Effector memory CD4-positive, alpha-beta T cell (primary cell): ENCODE data around the gene DLX1.

Experiments used
- DNase-seq, 3 donors: peaks; one replicate each; pipeline ENCODE4 v3.0.0-alpha.2; 2020
- H3K27ac ChIP-seq: 2 replicates; pipeline ENCODE4 v1.7.0; 2013; ENCODE audit warnings: mild to moderate bottlenecking, low read length, moderate library complexity; ENCODE audit not compliant: insufficient read depth, poor library complexity, severe bottlenecking
- H3K27me3 ChIP-seq: replicated peaks from 2 replicates; pipeline ENCODE4 v1.7.0; 2013; ENCODE audit warnings: mild to moderate bottlenecking, low read length; ENCODE audit not compliant: insufficient read depth, control insufficient read depth, poor library complexity, severe bottlenecking
- H3K36me3 ChIP-seq: 2 replicates; pipeline ENCODE4 v1.7.0; 2013; ENCODE audit warnings: mild to moderate bottlenecking, low read length, moderate library complexity; ENCODE audit not compliant: control insufficient read depth, insufficient read depth
- H3K4me1 ChIP-seq: 2 replicates; pipeline ENCODE4 v1.7.0; 2013; ENCODE audit warnings: low read length, mild to moderate bottlenecking; ENCODE audit not compliant: control insufficient read depth, insufficient read depth, poor library complexity, severe bottlenecking
- H3K4me3 ChIP-seq: 2 replicates; pipeline ENCODE4 v1.7.0; 2013; ENCODE audit warnings: low read length, low read depth, mild to moderate bottlenecking; ENCODE audit not compliant: insufficient read depth, poor library complexity, severe bottlenecking
- H3K9me3 ChIP-seq: 2 replicates; pipeline ENCODE4 v1.7.0; 2013; ENCODE audit warnings: mild to moderate bottlenecking, low read length, moderate library complexity; ENCODE audit not compliant: control insufficient read depth

The DLX1 gene

DNA sequence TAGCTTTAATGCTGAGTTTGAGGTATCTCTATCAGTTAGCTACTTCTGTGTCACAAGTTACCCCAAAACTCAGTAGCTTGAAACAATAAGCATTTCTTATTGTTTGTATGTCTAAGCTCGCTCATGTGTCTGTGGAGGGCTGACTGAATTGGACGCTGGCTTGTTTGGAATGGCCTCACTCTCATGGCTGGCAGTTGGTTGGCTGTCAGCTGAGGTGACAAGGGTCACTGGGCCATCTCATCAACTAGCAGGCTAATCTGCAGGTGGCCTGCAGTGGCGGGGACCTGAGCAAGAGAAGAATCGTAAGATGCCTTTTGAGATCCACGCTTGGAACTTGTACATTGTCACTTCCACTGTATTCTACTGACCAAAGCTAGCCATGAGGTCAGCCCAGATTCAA lies 30.8 kb downstream of the DLX1 start:
- H3K27me3 ChIP-seq = no peaks in the 10 kb centered on the region
- H3K36me3 ChIP-seq = no peaks in the 10 kb centered on the region
- no peaks in the 10 kb centered on the region for H3K4me1 ChIP-seq
- H3K27ac ChIP-seq = no peak overlapping the region
- no peak overlapping the region for H3K4me3 ChIP-seq
- no peak for DNase-seq
- no peaks in the 10 kb centered on the region for H3K9me3 ChIP-seq

DNA sequence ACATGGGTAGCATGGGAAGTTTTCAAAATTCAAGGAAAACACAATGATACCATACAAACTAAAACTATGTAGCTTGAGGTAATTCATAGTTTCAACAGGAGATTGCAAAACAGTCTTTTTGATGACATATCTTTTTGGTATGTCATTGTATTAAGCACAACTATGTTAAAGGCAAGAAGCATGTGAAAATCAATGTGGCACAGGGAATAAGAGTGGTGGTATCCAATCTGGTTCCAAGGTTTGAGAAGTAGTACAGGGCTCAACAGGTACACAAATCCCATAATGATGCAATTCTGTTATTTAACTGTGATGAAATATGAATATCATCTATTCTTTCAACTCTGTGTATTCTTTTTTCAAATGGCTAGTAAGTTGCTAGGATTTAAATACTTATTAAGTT lies 33.8 kb downstream of the DLX1 start:
- no peaks in the 10 kb centered on the region for H3K27me3 ChIP-seq
- no peak for DNase-seq

DNA sequence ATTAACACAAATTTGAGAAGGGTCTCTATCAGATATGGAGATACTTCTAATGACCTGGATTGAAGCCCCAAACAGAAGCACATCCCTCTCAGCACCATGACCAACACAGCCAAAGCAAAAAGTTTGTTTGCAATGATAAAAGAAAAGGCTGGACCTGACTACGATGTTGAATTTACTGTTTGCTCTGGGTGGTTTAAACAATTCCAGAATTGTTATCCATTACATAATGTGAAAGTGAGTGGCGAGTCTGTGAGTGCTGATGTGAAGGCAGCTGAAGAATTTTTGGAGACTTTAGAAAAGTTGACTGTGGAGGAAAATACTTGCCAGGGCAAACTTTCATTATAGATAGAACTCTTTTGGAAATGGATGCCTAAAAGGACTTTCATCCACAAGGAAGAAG lies 34.8 kb downstream of the DLX1 start:
- no peaks in the 10 kb centered on the region for H3K9me3 ChIP-seq
- no peaks in the 10 kb centered on the region for H3K4me1 ChIP-seq
- DNase-seq = no peak
- H3K36me3 ChIP-seq = no peaks in the 10 kb centered on the region
- H3K27ac ChIP-seq = no peak overlapping the region
- H3K27me3 ChIP-seq = no peaks in the 10 kb centered on the region
- no peak overlapping the region for H3K4me3 ChIP-seq

More for the DNA sequence above, 33.8 kb downstream of the DLX1 start:
- no peaks in the 10 kb centered on the region for H3K36me3 ChIP-seq
- no peaks in the 10 kb centered on the region for H3K4me1 ChIP-seq
- no peak overlapping the region for H3K4me3 ChIP-seq
- no peaks in the 10 kb centered on the region for H3K9me3 ChIP-seq
- H3K27ac ChIP-seq = no peak overlapping the region

DNA sequence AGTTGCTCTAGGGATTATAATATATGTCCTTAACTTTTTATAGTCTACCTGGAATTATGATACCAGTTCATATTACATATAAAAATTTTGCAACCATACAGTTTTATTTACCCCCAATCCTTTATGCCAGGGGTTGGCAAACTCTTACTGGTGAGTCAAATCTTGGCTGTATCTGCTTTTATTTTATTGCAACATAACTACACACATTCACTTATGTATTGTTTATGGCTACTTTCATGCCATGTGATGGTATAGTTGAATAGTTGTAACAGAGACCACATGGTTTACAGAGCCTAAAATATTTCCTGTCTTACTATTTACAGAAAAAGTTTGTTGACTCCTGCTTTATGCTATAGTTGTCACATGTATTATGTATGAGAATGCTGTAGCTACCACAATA lies 43.2 kb downstream of the DLX1 start:
- no peak for DNase-seq
- no peaks in the 10 kb centered on the region for H3K9me3 ChIP-seq

DNA sequence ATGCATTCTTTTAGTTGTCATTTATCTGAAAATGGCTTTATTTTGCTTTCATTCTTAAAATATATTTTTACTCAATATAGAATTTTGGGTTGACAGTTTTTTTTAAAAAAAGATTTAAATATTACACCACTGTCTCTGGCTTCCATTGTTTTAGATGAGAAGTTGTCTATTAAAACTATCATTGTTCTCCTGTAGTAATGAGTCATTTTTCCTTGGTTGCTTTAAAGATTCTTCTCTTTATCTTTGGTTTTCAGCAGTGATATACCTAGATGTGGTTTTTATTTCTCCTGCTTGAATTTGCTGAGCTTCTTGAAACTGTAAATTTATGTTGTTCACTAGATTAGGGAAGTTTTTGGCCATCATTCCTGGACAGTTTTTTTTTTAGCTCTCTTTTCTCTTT lies 44.1 kb downstream of the DLX1 start:
- no peak overlapping the region for H3K27ac ChIP-seq
- H3K9me3 ChIP-seq = no peaks in the 10 kb centered on the region
- no peaks in the 10 kb centered on the region for H3K4me1 ChIP-seq
- no peaks in the 10 kb centered on the region for H3K36me3 ChIP-seq
- no peak overlapping the region for H3K4me3 ChIP-seq
- no peak for DNase-seq
- H3K27me3 ChIP-seq = no peaks in the 10 kb centered on the region

More for the DNA sequence above, 43.2 kb downstream of the DLX1 start:
- H3K27me3 ChIP-seq = no peaks in the 10 kb centered on the region
- no peaks in the 10 kb centered on the region for H3K4me1 ChIP-seq
- no peak overlapping the region for H3K27ac ChIP-seq
- H3K4me3 ChIP-seq = no peak overlapping the region
- no peaks in the 10 kb centered on the region for H3K36me3 ChIP-seq

DNA sequence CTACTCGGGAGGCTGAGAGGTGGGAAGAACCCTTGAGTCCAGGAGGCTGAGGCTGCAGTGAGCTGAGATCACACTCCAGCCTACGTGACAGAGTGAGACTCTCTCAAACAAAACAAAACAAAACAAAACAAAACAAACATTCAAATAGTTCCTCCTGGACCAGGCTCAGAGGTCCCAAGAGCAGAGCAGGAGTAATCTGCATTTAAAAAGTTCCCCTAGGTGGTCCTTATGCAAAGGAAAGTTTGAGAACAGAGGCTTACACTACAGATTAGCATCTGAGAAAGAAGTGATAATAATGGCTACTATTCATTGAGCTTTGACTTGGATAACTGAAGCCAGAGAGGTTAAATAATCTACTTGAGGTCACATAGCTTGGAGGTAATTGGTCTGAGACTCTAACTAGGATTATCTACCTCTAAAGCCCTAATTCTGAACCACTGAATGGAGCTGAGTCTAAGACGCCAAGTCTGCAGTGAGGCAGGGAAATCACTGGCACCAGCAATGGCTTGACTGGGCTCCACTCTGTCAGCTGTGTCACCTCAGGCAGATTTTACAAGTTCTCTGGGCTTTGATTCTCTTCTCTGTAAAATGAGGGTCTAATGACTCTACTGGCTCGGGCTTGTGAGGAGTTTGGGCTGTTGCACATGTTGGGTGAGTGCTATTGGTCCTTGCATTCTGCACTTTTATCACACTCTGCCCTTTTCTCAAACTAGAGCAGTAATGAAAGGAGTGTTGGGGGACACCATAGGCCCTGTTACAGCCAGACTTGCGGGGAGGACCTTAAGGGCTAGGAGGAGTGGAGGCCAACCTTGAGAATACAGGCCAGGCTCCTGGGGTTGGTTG lies 46.6 kb downstream of the DLX1 start:
- Histone ChIP-seq H3K4me1 (no peaks in the 10 kb centered on the region), H3K9me3 (no peaks in the 10 kb centered on the region), H3K36me3 (no peaks in the 10 kb centered on the region), H3K27me3 (no peaks in the 10 kb centered on the region), H3K27ac (no peak overlapping the region), H3K4me3 (no peak overlapping the region)
- DNase-seq = no peak

DNA sequence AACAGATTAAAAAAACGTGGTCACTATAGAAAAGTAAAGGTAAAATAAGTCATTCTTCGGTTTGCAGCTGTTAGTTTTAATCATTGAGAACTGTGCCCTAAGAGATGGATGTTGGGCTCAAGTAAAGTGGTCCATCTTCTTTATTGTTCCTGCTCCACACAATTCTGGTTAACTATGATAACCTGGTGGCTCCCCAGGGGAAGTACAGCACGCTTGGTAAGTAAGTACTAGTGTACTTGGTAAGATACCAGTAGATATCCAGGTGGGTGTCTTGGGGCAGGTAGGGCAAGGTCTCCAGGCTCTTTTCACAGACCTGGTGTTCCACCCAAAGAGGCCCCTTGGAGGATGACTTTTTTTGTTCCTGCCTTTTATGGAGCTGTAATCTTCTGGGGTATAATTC lies 49.0 kb downstream of the DLX1 start:
- DNase-seq = no peak
- H3K36me3 ChIP-seq = no peaks in the 10 kb centered on the region
- no peaks in the 10 kb centered on the region for H3K9me3 ChIP-seq
- no peaks in the 10 kb centered on the region for H3K4me1 ChIP-seq
- H3K27ac ChIP-seq = no peak overlapping the region
- H3K27me3 ChIP-seq = no peaks in the 10 kb centered on the region
- H3K4me3 ChIP-seq = no peak overlapping the region

DNA sequence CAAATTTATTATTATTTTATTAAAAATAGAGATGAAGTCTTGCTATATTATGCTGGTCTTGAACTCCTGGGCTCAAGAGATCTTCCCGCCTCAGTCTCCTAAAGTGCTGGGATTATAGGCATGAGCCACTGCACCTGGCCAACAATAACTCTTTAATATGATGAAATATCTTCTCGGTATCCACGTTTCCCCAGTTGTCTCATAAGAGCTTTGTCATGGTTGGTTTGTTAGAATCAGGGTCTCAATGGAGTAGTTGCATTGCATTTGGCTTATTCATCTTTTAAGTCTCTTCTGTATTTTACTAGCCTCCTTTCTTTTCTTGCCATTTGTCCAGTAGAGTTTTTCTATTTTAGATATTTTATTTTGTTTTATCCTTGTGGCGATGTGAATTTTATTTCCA lies 50.1 kb downstream of the DLX1 start:
- no peaks in the 10 kb centered on the region for H3K4me1 ChIP-seq

DNA sequence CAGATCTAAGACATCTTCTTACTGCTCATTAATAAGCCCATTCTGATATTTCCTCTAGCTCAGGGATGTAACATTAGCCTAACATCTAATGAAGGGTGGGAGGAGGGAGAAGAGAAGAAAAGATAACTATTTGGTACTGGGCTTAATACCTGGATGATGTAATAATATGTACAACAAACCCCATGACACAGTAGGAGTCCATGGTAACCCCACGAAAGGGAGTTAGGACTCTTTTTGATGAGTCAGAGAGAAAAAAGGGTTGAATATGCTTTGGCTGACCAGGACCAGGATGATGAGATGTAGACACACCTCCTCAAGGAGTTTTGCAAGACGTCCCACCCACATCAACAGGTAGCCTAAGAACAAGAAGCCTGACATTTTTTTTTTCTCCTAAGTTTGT lies 51.8 kb downstream of the DLX1 start:
- no peaks in the 10 kb centered on the region for H3K9me3 ChIP-seq
- no peaks in the 10 kb centered on the region for H3K27me3 ChIP-seq
- H3K27ac ChIP-seq = no peak overlapping the region
- H3K4me3 ChIP-seq = no peak overlapping the region
- no peaks in the 10 kb centered on the region for H3K4me1 ChIP-seq
- no peak for DNase-seq
- no peaks in the 10 kb centered on the region for H3K36me3 ChIP-seq

More for the DNA sequence above, 50.1 kb downstream of the DLX1 start:
- Histone ChIP-seq H3K9me3 (no peaks in the 10 kb centered on the region), H3K36me3 (no peaks in the 10 kb centered on the region), H3K27me3 (no peaks in the 10 kb centered on the region), H3K27ac (no peak overlapping the region), H3K4me3 (no peak overlapping the region)
- DNase-seq = no peak

DNA sequence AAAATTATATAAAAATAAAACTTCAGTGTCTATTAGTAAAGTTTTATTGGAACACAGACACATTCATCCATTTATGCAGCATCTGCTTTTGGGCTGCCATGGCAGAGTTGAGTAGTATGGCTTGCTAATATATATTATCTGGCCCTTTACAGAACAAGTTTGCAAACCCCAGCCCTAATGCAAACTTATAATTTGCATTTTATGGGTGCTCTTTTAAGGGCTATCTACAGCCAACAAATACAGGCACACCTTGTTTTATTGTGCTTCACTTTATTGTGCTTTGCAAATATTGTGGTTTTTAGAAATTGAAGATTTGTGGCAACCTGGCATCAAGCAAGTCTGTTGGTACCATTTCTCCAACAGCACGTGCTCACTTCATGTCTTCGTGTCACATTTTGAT lies 52.6 kb downstream of the DLX1 start:
- Histone ChIP-seq H3K9me3 (no peaks in the 10 kb centered on the region), H3K27ac (no peak overlapping the region), H3K36me3 (no peaks in the 10 kb centered on the region), H3K4me1 (no peaks in the 10 kb centered on the region), H3K4me3 (no peak overlapping the region), H3K27me3 (no peaks in the 10 kb centered on the region)
- no peak for DNase-seq
